K562 (cell line): ENCODE results near the gene QKI. TPM values are rescaled to one million over a fixed set of nuclear protein-coding genes. Genes with fewer than 3 reads are reported as not detected.

Experiments
- CHCHD3 ChIP-seq: fragments of 250-450 bp; sonication (Bioruptor Pico); IDR thresholded peaks from 2 replicates; pipeline ENCODE4 v2.1.2; 2022; ENCODE audit warnings: mild to moderate bottlenecking
- KAT7 ChIP-seq: sonication (generic); formaldehyde crosslinking; IDR thresholded peaks from 2 replicates; pipeline ENCODE4 v1.8.0; 2022; ENCODE audit warnings: missing genetic modification reagents, mild to moderate bottlenecking, borderline replicate concordance
- polyA plus RNA-seq, 8 experiments: library from polyadenylated mRNA; depleted of rRNA in 4 of 8; stranded (reverse) in 5 of 8; unstranded in 3 of 8; fragments of >200 nt; fragmentation: Nextera tagmentation in 2 of 8; fragmentation: Illumina TruSeq in 1 of 8; extraction: Ambion mirVana in 2 of 8; extraction: Trizol in 1 of 8; gene quantifications; 2 replicates each; pipeline versions ENCODE4 v1.2.1 to v1.2.3, GENCODE V29; 2011 to 2014; ENCODE audit warnings: inconsistent platforms in 1 of 8, missing spikeins in 1 of 8
- total RNA-seq, 7 experiments: library from RNA; depleted of rRNA in 6 of 7; stranded (reverse); fragments of >200 nt in 6 of 7; fragmentation: Illumina TruSeq in 2 of 7; extraction: Trizol in 2 of 7; gene quantifications; 2 replicates each; pipeline versions ENCODE4 v1.2.1 to v1.2.3, GENCODE V29; 2011 to 2021; ENCODE audit warnings: low replicate concordance in 1 of 7
- TF ChIP-seq, protein P1 (sequence below): fragments of 200-600 bp; sonication (generic); IDR thresholded peaks from one replicate; pipeline ENCODE4 v1.6.1; 2012; ENCODE audit warnings: mild to moderate bottlenecking, low read depth, low read length, inconsistent platforms

QKI gene
- total and polyA plus RNA-seq, 9 of the 15 experiments (the other 6 are each of a cell fraction or from before 2014, with no cell fraction given) = 20.4 to 215 (median 123) TPM

GRCh38 chr6:163516908-163517307 is 102.4 kb downstream of the QKI start (continued):
- TF ChIP-seq, protein P1, sequence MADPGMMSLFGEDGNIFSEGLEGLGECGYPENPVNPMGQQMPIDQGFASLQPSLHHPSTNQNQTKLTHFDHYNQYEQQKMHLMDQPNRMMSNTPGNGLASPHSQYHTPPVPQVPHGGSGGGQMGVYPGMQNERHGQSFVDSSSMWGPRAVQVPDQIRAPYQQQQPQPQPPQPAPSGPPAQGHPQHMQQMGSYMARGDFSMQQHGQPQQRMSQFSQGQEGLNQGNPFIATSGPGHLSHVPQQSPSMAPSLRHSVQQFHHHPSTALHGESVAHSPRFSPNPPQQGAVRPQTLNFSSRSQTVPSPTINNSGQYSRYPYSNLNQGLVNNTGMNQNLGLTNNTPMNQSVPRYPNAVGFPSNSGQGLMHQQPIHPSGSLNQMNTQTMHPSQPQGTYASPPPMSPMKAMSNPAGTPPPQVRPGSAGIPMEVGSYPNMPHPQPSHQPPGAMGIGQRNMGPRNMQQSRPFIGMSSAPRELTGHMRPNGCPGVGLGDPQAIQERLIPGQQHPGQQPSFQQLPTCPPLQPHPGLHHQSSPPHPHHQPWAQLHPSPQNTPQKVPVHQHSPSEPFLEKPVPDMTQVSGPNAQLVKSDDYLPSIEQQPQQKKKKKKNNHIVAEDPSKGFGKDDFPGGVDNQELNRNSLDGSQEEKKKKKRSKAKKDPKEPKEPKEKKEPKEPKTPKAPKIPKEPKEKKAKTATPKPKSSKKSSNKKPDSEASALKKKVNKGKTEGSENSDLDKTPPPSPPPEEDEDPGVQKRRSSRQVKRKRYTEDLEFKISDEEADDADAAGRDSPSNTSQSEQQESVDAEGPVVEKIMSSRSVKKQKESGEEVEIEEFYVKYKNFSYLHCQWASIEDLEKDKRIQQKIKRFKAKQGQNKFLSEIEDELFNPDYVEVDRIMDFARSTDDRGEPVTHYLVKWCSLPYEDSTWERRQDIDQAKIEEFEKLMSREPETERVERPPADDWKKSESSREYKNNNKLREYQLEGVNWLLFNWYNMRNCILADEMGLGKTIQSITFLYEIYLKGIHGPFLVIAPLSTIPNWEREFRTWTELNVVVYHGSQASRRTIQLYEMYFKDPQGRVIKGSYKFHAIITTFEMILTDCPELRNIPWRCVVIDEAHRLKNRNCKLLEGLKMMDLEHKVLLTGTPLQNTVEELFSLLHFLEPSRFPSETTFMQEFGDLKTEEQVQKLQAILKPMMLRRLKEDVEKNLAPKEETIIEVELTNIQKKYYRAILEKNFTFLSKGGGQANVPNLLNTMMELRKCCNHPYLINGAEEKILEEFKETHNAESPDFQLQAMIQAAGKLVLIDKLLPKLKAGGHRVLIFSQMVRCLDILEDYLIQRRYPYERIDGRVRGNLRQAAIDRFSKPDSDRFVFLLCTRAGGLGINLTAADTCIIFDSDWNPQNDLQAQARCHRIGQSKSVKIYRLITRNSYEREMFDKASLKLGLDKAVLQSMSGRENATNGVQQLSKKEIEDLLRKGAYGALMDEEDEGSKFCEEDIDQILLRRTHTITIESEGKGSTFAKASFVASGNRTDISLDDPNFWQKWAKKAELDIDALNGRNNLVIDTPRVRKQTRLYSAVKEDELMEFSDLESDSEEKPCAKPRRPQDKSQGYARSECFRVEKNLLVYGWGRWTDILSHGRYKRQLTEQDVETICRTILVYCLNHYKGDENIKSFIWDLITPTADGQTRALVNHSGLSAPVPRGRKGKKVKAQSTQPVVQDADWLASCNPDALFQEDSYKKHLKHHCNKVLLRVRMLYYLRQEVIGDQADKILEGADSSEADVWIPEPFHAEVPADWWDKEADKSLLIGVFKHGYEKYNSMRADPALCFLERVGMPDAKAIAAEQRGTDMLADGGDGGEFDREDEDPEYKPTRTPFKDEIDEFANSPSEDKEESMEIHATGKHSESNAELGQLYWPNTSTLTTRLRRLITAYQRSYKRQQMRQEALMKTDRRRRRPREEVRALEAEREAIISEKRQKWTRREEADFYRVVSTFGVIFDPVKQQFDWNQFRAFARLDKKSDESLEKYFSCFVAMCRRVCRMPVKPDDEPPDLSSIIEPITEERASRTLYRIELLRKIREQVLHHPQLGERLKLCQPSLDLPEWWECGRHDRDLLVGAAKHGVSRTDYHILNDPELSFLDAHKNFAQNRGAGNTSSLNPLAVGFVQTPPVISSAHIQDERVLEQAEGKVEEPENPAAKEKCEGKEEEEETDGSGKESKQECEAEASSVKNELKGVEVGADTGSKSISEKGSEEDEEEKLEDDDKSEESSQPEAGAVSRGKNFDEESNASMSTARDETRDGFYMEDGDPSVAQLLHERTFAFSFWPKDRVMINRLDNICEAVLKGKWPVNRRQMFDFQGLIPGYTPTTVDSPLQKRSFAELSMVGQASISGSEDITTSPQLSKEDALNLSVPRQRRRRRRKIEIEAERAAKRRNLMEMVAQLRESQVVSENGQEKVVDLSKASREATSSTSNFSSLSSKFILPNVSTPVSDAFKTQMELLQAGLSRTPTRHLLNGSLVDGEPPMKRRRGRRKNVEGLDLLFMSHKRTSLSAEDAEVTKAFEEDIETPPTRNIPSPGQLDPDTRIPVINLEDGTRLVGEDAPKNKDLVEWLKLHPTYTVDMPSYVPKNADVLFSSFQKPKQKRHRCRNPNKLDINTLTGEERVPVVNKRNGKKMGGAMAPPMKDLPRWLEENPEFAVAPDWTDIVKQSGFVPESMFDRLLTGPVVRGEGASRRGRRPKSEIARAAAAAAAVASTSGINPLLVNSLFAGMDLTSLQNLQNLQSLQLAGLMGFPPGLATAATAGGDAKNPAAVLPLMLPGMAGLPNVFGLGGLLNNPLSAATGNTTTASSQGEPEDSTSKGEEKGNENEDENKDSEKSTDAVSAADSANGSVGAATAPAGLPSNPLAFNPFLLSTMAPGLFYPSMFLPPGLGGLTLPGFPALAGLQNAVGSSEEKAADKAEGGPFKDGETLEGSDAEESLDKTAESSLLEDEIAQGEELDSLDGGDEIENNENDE = no peak
- TF ChIP-seq CHCHD3 (no peak), KAT7 (CRISPR knock-in tag) (no peak)
